Cardiac fibroblast (primary cell): ENCODE measurements around the gene STAMBPL1.

ENCODE experiments used
- DNase-seq, 2 donors: peaks; one replicate each; pipeline versions ENCODE4 v3.0.0 to v3.0.0-alpha.2; 2010; ENCODE audit warnings: low read depth in 2 of 2
- H3K4me3 ChIP-seq, 2 donors: replicated peaks in 1 of 2; 1 replicate in 1 of 2; 2 replicates in 1 of 2; pipeline ENCODE4 v1.5.1; 2011; ENCODE audit warnings: low read depth in 2 of 2, low read length in 2 of 2, mild to moderate bottlenecking in 2 of 2, moderate library complexity in 1 of 2
- CTCF ChIP-seq: IDR thresholded peaks from one replicate; pipeline ENCODE4 v1.5.1; 2011; ENCODE audit warnings: low read depth, mild to moderate bottlenecking, low read length, inconsistent platforms

STAMBPL1 gene

GRCh38 chr10:88890681-88891381, 10.8 kb downstream of the STAMBPL1 start:
- no peak for TF ChIP-seq CTCF
- DNase-seq: peak in 1 of 2 donors; percentile 46
- no peak overlapping the region for H3K4me3 ChIP-seq

- TF ChIP-seq CTCF: no peak
- H3K4me3 ChIP-seq: no peak overlapping the region
- peak in 1 of 2 donors; percentile 65 for DNase-seq
Measured at GRCh38 chr10:88892222-88892967, 12.3 kb downstream of the STAMBPL1 start.

- peak; percentile 46 to 58 for DNase-seq
- no peak overlapping the region for H3K4me3 ChIP-seq
- TF ChIP-seq CTCF: no peak
Measured at GRCh38 chr10:88893611-88894010, 13.6 kb downstream of the STAMBPL1 start.

- DNase-seq: no peak
- no peak for TF ChIP-seq CTCF
- H3K4me3 ChIP-seq: no peak overlapping the region
Measured at GRCh38 chr10:88895250-88895649, 15.2 kb downstream of the STAMBPL1 start.

GRCh38 chr10:88896372-88896993, 16.4 kb downstream of the STAMBPL1 start:
- TF ChIP-seq CTCF: no peak
- no peak for DNase-seq
- H3K4me3 ChIP-seq: no peak overlapping the region

GRCh38 chr10:88896994-88897853, 17.2 kb downstream of the STAMBPL1 start:
- DNase-seq: no peak
- H3K4me3 ChIP-seq: no peak overlapping the region
- TF ChIP-seq CTCF: no peak
